GM18858 (cell line): Measurements from ENCODE around the gene NUDT7.

Experiments used
- ATAC-seq: cut with Tn5 transposase; IDR thresholded peaks from one replicate; pipeline ENCODE4 v1.9.1; 2021; ENCODE audit not compliant: unreplicated experiment

Gene NUDT7

DNA sequence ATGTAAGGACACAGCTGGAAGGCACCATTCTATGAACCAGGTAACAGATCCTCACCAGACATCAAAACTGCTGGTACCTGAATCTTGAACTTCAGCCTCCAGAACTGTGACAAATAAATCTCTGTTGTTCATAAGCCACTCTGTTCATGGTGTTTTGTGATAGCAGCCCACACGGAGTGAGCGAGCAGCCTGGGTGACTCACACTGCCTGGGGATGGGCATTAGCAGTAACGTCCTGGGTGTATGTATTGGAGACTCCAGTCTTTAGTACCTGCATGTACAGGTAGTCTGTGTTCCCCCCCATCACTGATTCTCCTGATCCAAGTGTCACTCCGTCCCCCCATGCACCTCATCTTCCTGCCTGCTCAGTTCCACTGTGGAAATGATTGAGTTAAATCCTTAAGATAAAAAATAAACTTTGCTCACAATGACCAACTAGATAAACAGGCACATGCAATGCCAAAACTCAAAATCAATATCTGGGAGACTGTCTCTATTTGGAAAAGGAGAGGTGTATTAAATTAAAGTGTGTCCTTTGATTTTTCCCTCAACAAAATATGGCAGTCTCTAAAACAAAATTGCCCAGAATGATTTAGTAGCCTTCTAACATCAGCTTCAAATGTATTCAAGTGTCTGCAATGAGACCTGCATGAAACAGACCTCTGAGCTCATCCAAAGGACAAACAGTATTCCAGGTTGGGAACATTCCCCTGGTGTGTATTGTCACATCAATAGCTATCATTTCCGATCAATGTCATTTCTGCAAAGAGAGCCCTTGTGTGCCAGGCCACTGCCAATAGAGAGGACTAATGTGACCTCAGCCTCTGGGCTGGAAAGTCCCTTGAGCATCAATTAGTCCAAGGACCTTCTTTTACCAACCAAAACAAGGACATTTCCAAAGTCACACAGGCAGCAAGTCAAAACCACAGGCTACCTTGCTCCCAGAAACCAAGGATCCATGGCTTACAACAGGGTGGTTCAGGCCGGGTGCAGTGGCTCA lies 53.9 kb downstream of the NUDT7 start:
- no peak for ATAC-seq

DNA sequence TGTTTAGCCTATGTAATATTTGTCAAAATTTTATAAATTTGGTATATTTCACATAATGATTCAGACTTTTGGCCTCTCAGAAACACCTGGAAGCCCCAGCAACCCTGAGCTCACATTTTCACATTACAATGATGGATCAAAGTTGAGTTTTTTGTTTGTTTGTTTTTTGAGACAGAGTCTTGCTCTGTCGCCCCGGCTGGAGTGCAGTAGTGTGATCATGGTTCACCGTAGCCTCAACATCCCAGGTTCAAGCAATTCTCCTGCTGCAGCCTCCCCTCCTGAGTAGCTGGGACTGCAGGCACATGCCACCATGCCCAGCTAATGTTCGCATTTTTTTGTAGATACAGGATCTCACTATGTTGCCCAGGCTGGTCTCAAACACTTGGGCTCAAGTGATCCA lies 55.4 kb downstream of the NUDT7 start:
- ATAC-seq = no peak

DNA sequence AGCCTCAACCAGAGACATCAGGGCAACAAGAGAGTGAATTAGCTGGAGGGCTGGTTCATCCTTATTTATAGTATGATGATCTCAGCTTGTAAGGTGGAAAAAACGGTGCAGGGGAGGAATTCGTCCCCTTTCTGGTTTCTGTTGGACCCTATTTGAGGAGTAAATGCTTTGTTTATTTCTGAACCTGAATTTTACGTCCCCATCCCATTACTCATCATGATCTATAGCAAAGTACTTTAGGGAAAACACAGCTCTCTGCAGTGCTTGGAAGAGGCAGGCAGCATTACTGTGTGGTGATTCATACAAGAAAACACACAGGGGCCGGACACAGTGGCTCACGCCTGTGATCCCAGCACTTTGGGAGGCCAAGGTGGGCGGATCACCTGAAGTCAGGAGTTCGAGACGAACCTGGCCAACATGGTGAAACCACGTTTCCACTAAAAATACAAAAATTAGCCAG lies 58.1 kb downstream of the NUDT7 start:
- ATAC-seq = no peak

DNA sequence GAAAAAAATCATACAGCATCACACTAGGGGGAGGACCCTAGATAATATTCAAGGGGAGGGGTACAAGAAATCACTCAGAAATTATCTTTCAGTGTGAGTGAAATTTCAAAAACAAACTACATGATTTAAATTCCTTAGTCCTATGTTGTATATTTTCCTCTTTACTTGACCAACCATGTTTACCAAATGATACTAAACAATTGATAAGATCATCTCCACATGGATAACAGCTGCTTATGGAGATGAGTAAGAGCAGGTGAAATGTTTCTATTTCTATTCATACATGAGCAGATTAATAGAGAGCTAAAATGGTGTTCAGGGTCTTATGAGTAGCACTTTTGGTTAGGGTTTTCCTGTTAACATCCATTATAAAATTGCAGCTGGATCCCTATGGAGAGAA lies 58.8 kb downstream of the NUDT7 start:
- ATAC-seq = no peak

DNA sequence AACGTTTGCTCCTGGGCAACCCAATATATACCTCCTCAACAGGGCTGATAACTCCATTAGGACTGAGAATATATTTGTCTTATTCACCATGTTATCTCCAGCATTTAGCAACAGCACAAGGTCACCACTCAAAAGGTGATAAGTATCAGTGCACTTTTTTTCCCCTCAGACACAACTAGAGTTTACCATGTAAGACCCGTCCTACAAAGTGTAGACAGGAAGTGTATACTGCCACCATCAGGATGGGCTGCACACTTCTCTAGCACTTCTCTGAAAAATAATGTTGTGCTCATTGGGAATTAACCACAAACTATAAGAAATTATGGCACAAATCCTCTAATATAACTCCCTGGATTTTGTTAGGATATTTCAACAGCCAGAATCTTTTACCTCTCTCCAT lies 60.4 kb downstream of the NUDT7 start:
- ATAC-seq = no peak

DNA sequence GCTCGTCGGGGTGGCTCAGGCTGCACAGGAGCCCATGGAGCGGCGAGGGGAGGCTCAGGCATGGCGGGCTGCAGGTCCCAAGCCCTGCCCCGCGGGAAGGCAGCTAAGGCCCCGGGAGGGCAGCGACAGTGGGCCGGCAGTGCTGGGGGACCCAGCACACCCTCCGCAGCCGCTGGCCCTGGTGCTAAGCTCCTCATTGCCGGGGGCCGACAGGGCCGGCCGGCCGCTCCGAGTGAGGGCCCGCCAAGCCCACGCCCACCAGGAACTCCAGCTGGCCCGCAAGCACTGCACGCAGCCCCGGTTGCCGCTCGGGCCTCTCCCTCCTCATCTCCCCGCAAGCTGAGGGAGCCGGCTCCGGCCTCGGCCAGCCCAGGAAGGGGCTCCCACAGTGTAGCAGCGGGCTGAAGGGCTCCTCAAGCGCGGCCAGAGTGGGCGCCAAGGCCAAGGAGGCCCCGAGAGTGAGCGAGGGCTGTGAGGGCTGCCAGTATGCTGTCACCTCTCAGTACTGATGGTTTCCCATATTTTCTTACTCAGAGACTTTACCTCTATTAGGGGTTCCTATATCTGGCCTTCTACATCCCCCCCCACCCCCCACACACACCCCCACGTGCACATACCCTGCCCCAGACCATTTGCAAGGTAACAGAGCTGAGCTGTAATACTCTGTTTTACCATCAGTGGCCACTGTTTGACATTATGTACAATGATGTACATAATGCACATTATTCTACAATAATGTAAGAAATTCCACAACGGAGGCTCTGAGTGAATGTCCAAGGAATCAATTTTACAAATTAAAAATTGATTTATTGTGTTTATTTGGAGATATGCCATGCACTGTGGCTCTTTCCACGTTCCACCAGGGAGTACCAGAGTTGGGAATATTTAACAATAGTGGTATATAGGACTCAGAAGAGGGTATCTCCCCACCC lies 62.4 kb downstream of the NUDT7 start:
- ATAC-seq = no peak

DNA sequence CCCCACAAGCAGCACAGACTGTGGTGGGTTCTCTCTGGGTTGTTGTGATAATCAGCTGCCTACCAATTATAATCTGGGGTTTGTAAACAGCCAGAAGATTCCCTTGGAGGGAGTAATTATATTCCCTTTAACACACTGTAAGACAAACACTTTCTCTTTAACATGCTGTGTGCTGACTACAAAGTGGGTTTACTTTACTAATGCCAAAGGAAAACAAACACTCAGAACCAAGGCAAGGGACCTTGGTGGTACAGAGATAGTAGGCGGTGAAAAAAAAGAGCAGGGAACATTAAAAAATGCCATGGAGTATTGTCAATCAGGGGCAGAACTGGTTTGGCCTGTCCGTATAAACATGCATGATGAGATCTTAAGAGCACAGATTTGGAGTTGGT lies 63.1 kb downstream of the NUDT7 start:
- no peak for ATAC-seq

DNA sequence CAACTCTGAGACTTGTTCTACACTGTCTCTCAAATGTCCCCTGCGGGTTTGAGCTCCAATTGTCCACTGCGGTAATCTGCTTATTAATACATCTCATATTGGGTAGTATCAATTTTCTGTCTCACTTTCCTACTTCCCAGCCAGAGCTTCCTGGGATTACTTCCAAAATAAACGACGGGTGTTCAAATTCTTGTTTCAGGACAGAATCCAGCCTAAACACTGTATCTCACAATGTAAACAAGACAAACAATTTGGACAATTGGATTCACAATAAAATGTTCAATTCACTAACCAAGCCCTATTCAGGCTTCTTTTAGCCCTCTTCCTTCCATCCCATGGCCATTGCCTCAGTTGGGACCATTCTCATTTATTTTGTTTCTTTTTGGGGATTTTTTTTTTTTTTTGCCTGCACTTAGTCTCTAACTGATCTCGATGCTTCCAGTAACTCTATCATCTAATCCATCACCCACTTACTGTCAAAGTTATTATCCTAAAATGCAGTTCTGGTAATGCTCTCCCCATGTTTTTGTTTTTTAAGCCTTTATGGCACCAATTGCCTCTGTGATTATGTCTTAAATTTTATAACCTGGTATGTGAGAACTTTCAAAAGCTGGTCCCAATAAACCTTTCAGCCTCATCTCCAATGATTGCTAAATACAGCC lies 64.0 kb downstream of the NUDT7 start:
- ATAC-seq = no peak

DNA sequence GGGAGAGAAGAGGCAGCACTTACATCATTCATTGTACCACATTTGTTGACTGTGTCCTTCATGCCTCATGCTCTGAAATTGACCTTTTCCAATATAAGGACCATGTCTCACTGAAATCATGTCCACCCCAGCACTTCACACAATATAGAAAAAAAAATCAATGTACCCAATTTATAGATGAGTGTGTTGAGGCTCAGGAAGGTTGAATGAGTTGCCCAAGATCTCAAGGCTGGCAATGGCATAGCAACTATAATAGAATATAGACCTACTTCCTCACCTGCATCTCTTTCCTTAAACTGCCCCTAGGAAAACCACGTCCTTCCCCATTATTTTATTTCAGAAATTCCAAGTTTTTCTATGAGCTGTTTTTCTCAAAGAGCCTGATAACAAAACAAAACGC lies 65.1 kb downstream of the NUDT7 start:
- no peak for ATAC-seq

DNA sequence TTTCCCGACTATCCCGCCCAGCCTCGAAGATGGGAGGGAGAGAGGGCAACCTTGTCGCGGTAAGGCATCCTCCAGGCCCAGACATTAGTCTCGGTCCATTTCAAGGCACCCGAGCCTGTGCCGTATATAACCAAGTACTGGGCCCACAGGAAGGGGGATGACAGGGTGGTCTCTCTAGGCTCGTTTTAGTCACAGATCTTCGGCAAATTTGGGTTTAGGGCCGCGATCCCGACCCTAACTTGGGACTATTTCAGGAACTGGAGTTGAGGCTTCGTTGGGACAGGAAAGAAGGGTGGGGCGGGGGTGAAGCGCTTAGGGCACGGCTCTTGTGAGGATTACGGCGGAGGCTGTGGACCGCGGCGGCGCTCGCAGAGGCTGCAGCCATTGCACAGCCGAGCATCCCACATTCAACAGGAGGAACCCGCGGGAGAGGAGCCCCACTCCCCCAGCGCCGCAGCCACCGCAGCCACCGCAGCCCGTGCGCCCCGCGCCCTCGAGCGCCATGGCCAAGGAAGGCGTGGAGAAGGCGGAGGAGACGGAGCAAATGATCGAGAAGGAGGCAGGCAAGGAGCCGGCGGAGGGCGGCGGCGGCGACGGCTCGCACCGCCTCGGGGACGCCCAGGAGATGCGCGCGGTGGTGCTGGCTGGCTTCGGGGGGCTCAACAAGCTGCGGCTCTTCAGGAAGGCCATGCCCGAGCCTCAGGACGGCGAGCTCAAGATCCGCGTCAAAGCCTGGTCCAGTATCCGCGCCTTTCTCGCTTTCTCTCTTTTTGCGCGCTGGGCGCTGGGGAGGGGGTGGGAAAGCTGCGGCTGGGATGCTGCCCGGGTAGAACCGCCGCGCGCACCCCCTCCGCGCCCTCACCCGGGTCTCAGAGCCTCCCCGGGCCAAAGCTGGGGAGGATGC lies 66.1 kb downstream of the NUDT7 start, which contains the start of gene VAT1L:
TSS of gene VAT1L (plus strand) at position 384 of the 904 bp plus-strand sequence. CDS start at position 503, 119 bp downstream.
- no peak for ATAC-seq

DNA sequence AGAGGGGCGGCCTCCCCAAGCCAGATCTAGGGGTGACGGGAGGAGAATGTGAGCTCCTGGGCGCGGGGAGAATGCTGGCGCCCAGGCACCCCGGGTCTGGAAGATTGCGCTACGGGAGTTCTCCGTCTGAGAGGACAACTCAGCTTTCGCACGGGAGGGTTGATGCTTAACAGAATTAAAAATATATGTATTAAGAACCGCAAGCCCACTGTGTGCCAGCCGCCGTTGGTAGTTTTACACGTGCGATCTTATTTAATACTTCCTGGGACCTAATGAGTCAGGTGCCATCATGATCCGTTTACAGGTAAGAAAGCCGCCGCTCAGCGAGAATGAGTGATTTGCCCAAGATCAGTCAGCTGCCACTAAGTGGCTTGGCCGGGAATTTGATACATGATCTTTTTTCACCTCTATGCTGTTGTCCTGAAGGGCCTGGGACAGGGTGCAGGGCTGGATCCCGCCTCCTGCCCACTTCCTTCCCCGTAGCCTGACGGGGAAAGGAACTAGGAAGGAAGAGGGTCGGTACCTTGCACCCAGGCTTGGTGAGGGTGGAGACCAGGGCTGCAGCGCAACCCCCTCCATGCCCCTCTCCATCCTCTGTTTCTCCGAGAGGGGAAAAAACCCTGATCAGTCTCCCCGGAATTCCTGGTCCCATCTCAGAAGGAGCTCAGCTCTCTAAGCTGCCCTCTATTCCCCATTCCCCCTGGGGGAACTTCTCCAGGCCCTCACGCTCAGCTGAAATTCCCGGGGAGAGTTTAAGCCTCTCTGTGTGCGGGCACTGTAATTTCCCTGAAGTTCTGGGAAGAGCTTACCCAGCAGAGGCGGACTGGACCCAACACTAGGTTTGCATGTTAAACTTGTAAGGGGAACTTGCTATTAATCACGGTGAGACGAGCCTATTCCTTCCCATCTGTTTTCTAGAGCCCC lies 67.0 kb downstream of the NUDT7 start:
- ATAC-seq = no peak

DNA sequence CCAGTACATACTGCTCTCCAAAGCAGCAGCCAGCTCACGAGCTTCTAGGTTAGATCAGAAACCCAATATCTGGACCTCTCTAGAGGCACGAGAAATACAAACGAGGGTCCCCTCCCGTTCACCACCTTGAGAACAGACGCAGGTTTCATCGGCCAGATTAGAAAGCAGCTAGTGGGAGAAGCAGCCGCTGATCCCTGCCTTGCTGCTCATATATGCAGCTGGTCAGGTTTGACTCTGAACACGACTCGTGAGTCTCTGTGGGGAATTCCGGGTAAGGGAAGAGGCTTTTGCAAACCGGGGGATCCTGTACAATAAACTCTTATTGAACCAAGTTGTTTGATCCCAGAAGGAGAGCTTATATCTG lies 67.7 kb downstream of the NUDT7 start:
- no peak for ATAC-seq

DNA sequence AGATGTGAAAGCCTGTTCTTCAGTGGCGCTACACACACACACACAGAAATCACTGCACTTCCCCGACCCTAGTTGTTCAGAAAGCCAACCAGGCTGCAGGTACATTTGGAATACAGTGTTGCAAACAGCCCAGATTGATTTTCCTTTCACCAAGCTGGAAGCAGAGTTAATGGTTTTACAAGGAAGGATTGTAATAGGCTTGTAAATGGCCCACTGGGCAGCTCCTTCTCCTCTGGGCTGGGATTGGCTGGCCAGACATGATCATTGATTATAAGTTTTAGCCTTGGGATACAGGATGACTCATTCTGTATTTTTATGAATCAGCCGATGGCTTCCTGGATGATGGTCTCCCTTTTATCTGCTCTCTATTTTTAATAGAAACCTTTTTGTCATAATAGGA lies 68.6 kb downstream of the NUDT7 start:
- ATAC-seq = no peak
